GM18520 (cell line): ENCODE results near the gene LRRC47.

Experiments used
- ATAC-seq: cut with Tn5 transposase; IDR thresholded peaks from one replicate; pipeline ENCODE4 v1.9.1; 2021; ENCODE audit not compliant: unreplicated experiment

LRRC47 gene

DNA sequence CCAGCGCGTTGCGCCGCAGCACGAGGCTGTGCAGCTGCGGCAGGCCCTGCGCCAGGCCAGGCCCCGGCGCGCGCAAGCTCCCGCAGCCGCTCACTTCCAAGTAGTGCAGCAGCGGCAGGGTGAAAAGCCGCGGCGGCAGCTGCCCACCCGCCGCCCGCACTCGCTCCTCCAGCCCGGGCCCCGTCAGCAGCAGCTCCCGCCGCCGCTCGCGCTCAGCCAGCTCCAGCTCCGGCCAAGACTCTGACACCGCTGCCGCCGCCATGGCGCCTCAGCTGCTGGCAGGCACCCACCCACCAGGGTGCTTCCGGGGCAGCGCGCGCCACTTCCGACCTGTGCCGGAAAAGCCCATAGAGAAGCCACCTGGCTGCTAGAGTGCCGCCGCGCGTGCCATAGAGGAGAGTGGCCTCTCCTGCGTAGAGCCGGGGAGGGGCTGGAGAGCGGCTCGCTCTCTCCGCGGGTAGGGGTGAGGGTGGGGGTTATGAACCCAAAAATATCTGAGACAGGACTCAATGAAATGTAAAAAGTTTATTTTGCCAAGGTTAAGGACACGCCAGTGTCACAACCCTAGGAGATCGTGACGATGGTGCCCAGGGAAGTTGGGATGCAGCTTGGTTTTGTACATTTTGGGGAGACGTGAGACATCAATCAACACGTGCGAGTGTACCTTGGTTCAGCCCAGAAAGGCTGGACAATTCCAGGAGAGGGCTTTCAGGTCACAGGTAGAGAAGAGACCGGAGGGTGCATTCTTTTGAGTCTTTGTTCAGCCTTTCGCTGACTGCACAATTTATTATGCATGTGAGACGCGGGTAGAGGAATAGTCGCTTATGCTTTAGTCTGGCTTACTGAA, at the start of gene LRRC47:
Gene LRRC47, minus strand, starts transcription at position 284 of the 847 bp plus-strand sequence. Its CDS starts 22 bp downstream, at position 262.
- ATAC-seq = peak; percentile 87

DNA sequence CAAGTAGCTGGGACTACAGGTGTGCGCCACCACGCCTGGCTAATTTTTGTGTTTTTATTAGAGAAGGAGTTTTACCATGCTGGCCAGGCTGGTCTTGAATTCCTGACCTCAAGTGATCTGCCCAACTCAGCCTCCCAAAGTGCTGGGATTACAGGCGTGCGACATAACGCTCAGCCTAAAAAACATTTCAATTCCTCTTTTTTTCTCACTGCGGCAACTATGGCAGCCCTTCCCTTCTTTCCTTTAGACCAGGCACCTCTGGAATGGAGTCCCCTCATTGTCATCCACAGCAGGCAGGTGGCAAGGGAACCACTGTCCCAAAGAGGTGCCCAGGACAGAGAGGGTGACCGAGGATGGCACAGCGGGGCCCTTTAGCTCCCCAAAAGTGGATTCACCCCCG, 46.6 kb upstream of the LRRC47 start:
- ATAC-seq = no peak

DNA sequence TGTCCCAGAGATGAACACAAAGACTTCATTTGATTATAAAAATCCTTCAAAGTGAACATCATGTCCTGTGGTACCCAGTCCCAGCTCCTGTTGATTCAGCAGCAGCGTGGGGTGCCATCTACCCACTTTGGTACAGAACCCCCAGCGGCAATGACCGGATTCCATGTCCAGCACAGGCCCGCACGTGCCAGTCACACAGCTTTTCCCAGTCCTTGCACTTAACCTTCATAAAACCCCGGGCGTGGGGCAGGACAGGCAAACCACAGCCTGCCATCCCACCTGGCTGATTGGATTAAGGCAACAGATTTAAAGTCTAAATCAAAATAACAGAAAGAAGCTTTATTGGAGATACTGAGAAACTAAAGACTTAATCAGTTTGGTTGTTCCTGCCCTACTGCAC, 45.2 kb upstream of the LRRC47 start:
- no peak for ATAC-seq

DNA sequence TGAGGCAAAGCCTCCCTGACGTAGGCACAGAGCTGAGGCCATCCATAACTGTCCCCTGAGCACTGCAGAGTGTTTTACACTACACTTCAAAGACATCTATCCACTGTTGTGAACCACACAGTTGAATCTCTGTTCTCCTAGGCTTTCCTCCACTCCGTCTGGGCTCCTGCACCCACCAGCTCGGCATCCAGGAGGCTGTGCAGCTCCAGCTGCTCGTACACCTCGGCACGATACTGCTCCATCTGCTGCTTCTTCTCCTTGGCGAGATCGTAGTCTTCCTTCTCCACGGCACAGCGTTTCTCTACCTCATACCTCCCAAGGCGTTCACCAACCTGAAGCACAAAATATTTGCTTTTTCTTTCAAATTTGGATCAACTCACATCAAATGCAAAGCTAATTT, 42.5 kb upstream of the LRRC47 start:
- ATAC-seq = no peak

DNA sequence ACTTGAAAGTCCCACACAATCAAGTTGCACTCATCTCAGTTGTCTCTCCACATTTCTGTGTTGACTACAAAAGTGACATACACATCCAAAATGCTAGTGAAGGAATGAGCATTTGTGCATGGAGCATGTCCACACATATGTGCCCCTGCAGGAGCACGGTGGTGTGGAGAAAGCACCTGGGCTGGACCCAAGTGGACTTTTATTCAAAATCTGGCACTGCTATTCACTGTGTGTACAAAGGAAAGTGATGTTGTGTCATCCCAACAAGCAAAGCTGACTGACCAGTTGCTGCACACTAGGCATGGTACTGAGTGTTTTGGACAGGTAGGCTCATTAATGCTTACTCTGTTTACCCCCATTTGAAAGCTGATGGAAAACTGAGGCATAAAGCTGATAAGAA, 41.4 kb upstream of the LRRC47 start:
- no peak for ATAC-seq

DNA sequence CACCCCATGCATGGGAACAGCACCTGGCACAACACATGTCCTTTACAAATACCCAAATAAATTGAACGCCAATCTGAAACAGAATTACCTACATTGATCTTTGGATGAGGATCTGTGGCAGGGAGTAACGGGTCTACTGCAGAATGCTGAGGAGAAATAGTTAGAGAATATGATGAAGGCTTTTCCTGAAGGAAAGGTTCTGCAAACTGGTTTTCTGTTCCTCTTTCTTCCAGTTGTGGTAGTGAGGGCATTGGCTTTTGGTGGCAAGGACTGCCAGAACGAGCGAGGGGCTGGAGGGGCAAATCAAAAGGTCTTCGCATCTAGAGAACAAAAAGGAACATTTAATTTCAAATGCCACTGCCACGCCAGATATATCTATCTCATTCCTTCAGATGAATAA, 40.9 kb upstream of the LRRC47 start:
- no peak for ATAC-seq

DNA sequence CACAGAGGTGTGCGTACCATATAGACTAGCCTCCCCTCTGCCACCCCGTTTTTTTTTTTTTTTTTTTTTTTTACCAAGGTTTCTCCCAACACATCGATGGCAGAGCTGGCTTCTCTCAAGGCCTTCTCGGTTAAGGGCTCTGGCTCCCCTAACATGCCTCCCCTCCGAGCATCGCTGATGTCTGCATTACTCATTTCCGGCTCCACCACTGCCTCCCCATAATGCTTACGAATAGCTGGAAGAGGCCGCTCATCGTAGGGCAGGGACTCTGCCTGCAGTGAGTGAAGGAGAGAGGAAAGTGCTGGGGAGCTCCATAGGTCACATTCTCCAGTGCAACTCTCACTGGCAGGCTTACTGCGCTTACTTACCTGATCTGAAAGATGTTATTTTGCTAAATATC, 40.1 kb upstream of the LRRC47 start:
- ATAC-seq = no peak

DNA sequence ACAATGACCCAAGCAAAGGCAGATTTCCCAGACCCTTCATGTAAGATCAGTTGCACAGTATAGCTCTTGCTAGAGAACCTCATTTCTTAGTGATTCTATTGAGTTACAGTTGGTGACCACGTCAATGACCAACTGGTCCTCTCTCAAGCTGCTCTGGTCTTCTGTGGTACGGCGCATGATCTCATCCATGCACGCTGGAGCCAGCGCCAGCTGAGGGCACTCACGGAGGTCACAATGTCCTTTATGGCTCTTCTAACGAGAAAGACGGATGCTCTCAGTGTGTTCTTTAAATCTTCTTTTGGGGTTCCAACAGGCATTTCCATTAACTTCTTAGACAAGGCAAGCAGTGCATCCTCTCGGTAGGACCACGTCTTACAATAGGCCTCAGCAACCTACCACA, 38.4 kb upstream of the LRRC47 start:
- no peak for ATAC-seq

DNA sequence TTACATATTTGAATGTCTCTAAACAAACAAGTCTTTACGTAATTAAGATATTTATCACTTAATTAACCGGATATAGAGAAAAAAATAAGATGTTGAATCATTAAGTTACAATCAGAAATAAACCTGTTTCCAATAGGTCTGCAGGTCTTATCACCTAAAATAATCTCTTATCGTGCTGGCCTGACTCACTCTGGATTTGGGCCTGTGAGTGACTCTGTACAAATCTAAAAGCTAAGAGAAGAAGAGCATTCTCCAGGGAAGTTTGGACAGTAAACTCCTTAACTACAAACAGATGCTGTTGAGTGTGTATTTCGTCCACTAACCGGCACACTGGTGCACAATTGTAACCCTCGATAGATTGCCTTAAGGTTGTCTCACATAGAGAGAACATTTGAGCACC, 35.4 kb upstream of the LRRC47 start:
- no peak for ATAC-seq

DNA sequence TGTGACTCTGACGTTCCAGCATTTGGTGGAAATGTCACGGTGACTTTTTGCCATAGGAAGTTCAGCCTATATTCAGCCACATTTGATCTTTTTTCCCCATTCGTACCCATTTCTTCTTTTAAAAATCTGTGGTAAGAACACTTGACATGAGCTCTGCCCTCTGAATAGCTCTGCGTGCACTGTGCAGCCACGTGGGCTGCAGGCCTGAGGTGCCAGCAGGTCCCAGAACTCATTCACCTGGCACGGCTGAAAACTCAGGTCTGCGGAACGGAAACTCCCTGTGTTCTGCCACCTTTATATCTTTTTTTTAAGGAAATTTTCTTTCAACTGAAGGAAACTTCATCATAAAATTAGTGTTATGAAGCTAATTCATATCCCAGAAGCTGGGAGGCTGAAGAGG, 32.1 kb upstream of the LRRC47 start:
- ATAC-seq = no peak

DNA sequence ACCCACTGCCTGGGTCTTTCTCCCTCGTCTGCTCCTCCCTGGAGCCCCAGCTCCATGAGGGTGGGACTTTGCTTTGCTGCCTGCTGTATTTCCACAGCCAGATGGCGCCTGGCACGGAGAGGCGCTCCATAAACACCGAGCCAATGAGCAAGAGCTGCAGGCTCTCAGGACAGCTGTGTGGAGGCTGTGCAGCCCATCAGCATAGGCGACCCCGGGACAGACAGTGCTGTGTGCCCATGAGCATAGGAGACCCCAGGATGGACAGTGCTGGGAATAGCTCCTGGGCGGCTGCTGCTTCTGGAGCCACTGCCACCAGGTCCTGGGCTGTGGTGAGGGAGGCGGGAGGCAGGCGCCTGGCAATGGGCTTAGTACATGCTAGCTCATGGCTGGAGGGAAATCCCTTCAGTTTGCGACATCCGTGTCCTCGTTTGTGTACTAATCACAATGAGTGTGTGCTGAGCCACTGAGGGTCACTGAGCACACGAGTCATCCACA, 31.6 kb upstream of the LRRC47 start:
- no peak for ATAC-seq

DNA sequence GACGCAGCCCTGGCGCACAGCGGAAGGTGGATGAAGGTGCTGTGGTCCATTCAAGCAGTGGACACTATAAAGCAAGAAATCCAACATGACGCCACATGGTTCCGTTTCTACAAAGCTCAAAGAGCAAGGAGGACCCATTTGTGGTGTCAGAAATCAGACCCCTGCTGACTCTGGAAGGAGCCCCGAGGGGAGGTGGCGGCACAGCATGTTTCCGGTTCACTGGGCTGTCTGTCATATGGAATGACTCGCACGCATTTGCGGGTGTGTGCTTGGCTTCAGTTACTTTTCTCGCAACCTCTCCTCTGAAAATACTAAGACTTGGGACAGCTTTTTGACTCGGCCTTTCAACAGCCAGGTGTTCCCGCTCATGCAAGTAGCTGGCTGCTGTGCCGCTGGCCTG, 29.1 kb upstream of the LRRC47 start:
- ATAC-seq = no peak

DNA sequence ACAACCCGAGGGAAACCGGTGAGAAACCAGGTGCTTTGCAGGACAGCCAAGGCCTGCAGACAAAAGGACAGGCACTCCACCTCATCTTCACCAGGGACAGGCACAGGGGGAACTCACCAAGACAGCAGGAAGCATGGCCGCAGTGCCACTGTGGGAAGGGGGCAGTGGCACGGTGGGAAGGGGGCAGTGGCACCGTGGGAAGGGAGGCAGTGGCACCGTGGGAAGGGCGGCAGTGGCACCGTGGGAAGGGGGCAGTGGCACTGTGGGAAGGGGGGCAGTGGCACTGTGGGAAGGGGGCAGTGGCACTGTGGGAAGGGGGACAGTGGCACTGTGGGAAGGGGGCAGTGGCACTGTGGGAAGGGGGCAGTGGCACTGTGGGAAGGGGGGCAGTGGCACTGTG, 28.4 kb upstream of the LRRC47 start:
- ATAC-seq = no peak

DNA sequence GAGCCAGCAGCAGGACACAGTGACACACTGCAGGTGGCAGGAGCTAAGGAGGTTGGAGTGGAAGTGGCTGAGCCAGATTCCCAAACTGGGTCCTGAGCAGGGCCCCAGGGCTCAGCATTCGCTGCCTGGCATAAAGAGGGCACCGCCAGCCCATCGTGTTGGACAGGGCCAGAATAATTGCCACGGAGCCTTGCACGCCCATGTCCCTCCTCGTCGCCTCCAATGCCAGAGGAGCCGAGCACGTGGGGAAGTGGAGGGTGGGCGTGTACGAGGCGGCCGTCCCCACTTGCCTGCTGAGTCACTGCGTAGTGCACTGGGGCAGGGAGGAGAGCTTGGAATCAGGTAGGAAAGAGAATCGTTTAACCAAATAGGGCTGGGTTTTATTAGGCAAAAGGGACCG, 26.1 kb upstream of the LRRC47 start:
- no peak for ATAC-seq

DNA sequence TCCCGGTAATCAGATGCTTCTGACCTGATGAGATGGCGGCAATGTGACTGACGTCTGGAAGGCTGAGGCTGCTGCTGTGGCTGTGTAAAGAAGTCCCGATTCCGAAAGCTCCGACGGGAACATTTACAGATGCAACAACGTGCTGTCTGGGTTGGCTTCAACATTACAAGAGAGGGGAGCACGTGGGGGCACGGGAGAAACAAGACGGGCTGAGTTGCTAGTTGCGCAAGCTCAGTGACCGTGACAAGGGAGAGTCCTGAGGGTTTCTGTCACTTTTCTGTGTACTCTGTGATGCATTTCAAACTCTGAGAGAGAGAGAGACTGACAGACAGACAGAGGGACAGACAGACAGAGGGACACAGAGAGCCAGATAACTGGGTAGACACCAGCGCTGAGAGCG, 25.6 kb upstream of the LRRC47 start:
- no peak for ATAC-seq

DNA sequence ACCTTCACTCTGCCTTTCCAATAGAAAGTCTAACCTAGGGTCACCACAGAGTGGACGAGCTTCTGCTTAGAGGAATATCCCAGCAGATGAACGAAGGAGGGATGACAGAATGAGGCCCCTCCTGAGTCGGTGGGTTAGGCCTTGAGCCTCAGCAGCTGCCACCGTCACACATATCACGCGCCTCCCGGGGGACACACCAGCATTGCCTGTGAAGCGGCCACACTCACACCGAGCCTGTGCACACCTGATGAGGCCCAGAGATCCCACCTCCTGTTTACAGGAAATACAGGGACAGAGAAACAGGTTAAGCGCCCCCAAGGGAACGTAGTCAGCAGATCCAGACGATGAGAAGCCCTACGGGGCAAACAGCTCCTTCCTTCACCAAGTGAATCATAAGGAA, 25.1 kb upstream of the LRRC47 start:
- ATAC-seq = no peak

DNA sequence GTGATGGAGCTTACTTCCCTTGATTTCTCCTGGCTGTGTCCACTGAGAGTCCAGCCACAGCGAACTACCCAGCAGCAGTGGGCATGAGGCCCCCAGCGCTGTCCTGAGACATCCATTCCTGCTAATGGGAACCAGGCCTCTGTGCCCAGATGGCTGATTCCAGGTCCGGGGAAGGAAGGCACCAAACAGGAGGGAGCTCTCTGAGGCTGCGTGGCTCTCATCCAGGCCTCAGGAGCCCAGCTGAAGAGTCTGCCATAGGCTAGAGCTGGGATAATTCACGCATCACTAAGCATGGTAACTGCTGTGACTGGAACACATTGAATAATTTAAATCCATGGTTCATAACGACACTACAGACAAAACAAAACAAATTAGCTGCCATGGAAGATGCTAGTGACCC, 24.7 kb upstream of the LRRC47 start:
- no peak for ATAC-seq

DNA sequence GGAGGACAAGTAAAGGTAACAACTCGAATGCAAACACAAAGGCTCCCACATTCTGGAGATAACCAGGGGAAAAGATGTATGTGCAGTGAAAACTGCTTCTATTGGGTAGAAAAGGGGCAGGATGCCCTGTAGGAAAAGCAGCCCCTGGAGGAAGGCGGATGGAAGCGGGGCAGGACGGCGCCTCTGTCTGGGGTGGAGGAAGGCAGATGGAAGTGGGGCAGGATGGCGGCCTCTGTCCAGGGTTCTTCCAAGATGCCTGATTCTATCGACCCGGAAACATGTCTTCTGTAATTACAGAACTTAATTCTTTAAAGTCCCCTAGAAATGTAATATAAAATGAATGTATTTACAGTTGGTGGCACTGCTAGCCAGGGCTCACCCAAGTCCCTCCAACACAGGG, 24.0 kb upstream of the LRRC47 start:
- ATAC-seq = no peak

DNA sequence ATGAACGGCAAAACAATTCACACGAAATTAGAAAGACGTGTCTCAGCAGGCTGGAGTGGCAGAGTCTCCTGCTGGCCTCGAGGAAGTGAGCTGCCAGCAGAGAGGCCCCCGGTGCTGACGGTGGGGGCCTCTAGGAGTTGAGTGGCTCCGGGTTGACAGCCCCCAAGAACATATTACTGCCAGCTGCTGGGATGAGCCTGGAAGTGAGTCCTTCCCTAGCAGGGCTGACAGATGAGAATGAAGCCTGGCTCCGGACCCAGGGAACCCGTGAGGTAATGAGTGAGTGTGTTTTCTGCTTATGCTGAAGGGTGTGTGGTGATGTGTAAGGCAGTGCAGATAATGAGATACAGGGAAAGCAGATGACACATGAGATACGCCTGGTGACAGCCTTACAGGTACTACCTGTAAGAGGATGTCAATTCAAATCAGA, 23.5 kb upstream of the LRRC47 start:
- no peak for ATAC-seq

DNA sequence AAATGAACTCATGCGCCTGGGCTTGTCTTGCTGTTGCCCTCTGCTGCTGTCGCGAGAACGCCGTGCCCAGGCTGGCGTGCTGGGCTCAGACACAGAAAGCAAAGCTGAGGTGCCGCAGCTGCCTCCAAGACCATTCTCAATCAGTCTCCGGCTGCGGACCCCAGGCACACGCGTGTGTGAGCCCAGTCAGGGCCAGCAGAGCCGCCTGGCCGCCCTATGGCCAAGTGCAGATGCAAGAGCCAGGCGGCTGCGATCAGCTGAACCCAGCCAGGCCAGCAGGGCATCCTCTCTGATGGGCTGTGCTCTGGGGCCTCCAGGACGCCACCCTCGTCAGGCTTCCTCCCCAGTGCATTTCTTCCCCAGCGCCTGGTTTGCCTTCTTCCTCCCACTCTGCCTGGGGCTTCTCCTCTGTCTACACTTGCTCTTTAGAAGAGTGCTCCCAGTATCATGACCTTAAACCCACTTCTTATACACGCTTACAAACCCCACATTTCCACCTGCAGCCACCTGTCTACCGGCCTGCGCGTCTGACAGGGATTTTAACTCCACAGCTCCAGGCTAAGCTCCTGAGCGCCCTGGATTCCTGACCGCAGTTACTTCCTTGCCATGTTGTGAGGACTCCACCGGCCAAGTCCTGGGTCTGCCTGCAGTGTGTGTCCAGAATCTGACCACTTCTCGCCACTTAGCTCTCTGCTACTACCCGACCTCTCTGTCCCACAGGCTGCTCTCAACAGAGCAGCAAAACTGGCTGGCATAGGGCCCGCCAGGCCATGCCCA, 21.7 kb upstream of the LRRC47 start:
- ATAC-seq = no peak

DNA sequence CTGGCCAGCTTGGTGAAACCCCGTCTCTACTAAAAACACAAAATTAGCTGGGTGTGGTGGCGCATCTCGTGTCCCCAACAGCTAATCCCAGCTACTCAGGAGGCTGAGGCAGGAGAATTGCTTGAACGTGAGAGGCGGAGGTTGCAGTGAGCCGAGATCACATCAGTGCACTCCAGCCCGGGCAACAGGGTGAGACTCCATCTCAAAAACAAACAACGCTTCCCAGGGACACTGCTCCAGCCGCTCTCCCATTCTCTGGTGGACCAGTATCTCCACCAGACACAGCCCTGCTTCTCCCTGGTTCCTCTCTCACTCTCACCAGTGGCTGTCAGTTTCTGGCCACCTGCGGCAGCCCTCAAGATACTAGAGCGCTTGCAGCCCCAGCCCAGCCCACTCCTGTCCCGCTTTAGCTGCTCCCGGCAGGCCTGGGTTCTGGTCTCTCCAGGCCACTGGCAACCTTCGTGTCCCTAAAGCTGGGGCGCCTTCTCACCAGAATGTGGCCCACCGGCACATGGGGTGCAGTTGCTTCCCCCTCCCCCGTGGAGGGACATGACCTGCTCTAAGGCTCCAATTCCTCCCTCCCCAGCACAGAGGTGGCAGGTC, 20.9 kb upstream of the LRRC47 start:
- no peak for ATAC-seq
